HG02571 (cell line): ENCODE data around the gene EIF5B.

Source experiments
- ATAC-seq: cut with Tn5 transposase; IDR thresholded peaks from one replicate; pipeline ENCODE4 v1.9.1; 2021; ENCODE audit warnings: mild to moderate bottlenecking, moderate library complexity; ENCODE audit not compliant: unreplicated experiment

EIF5B gene

GRCh38 chr2:99404039-99404796 lies 67.0 kb downstream of the EIF5B start:
- ATAC-seq = no peak

- no peak for ATAC-seq
These were observed 67.8 kb downstream of the EIF5B start for GRCh38 chr2:99404797-99405669.

GRCh38 chr2:99406137-99406536 lies 68.9 kb downstream of the EIF5B start:
- no peak for ATAC-seq

GRCh38 chr2:99410276-99410675 lies 73.1 kb downstream of the EIF5B start:
- no peak for ATAC-seq

GRCh38 chr2:99414566-99414965 lies 77.4 kb downstream of the EIF5B start:
- no peak for ATAC-seq

GRCh38 chr2:99417396-99417795 lies 80.2 kb downstream of the EIF5B start:
- no peak for ATAC-seq

GRCh38 chr2:99420031-99420430 lies 82.8 kb downstream of the EIF5B start:
- ATAC-seq = no peak

GRCh38 chr2:99420751-99421299 lies 83.6 kb downstream of the EIF5B start:
- no peak for ATAC-seq

- no peak for ATAC-seq
These were observed 84.3 kb downstream of the EIF5B start for GRCh38 chr2:99421469-99421868.

- peak; percentile 69 for ATAC-seq
These were observed 85.4 kb downstream of the EIF5B start for GRCh38 chr2:99422599-99422998.

- ATAC-seq = no peak
These were observed 87.2 kb downstream of the EIF5B start for GRCh38 chr2:99424371-99424770.

GRCh38 chr2:99425022-99425421 lies 87.8 kb downstream of the EIF5B start:
- ATAC-seq = no peak

GRCh38 chr2:99430614-99431291 lies 93.6 kb downstream of the EIF5B start:
- no peak for ATAC-seq

- ATAC-seq = no peak
These were observed 94.5 kb downstream of the EIF5B start for GRCh38 chr2:99431587-99432275.

- ATAC-seq = no peak
These were observed 96.2 kb downstream of the EIF5B start for GRCh38 chr2:99433340-99433739.

GRCh38 chr2:99436874-99437273 lies 99.7 kb downstream of the EIF5B start:
- ATAC-seq = no peak

- ATAC-seq = no peak
These were observed 102.8 kb downstream of the EIF5B start for GRCh38 chr2:99439971-99440505.

GRCh38 chr2:99442837-99443236 lies 105.6 kb downstream of the EIF5B start:
- no peak for ATAC-seq

- ATAC-seq = no peak
These were observed 107.0 kb downstream of the EIF5B start for GRCh38 chr2:99444222-99444621.

- no peak for ATAC-seq
These were observed 107.9 kb downstream of the EIF5B start for GRCh38 chr2:99445065-99445464.
